H1 (cell line): Measurements from ENCODE around the gene B3GAT1. TPM values are rescaled to one million over a fixed set of nuclear protein-coding genes. Genes with fewer than 3 reads are reported as not detected.

Source experiments
- CTCF ChIA-PET: fragments of 300-600 bp; sonication (Branson Sonifier 250); formaldehyde crosslinking; loops from one replicate; lab custom pipeline; 2021; ENCODE audit not compliant: partially characterized antibody; lab: Charles Lee
- POLR2A ChIA-PET: fragments of 300-600 bp; sonication (Branson Sonifier 250); formaldehyde crosslinking; loops from one replicate; lab custom pipeline; 2021; ENCODE audit warnings: inconsistent platforms; ENCODE audit not compliant: partially characterized antibody; lab: Charles Lee
- DNase-seq, 2 experiments: peaks; one replicate each; pipeline versions ENCODE4 v3.0.0 to v3.0.0-alpha.2; 2010 to 2022; ENCODE audit warnings: low spot score in 2 of 2, low read depth in 1 of 2, mixed read lengths in 1 of 2
- FAIRE-seq: peaks from 2 replicates; lab custom pipeline; 2011; peaks lifted over from hg19 to GRCh38; lab: Jason Lieb, UNC
- H2AFZ ChIP-seq: 2 replicates; pipeline ENCODE4 v1.8.1; 2012; ENCODE audit warnings: low read length, inconsistent platforms
- H2AK5ac ChIP-seq: 2 replicates; pipeline ENCODE4 v1.6.1; 2013; ENCODE audit warnings: low read depth, low read length
- H2BK120ac ChIP-seq: replicated peaks from 2 replicates; pipeline ENCODE3; 2013; ENCODE audit warnings: low read depth, low read length, inconsistent platforms
- H2BK12ac ChIP-seq: 2 replicates; pipeline ENCODE4 v1.6.1; 2013; ENCODE audit warnings: low read depth, low read length
- H2BK15ac ChIP-seq: 2 replicates; pipeline ENCODE4 v1.6.1; 2013; ENCODE audit warnings: low read length
- H2BK20ac ChIP-seq: 2 replicates; pipeline ENCODE4 v1.6.1; 2013; ENCODE audit warnings: low read length
- H2BK5ac ChIP-seq: 2 replicates; pipeline ENCODE4 v1.6.1; 2013; ENCODE audit warnings: low read depth, low read length
- H3K14ac ChIP-seq: 2 replicates; pipeline ENCODE4 v1.6.1; 2013; ENCODE audit warnings: inconsistent platforms; ENCODE audit not compliant: insufficient read length
- H3K18ac ChIP-seq: 2 replicates; pipeline ENCODE4 v1.6.1; 2013; ENCODE audit warnings: low read length; ENCODE audit errors: extremely low read depth
- H3K23ac ChIP-seq: 2 replicates; pipeline ENCODE4 v1.6.1; 2013; ENCODE audit warnings: inconsistent platforms; ENCODE audit not compliant: insufficient read length
- H3K23me2 ChIP-seq: 2 replicates; pipeline ENCODE4 v1.6.1; 2013; ENCODE audit warnings: low read depth, low read length
- H3K27ac ChIP-seq: 2 replicates; pipeline ENCODE4 v1.6.1; 2011; ENCODE audit warnings: low read depth, low read length, inconsistent platforms
- H3K27me3 ChIP-seq, 4 experiments: replicated peaks in 1 of 4; 1 replicate in 1 of 4; 2 replicates in 3 of 4; pipeline versions ENCODE4 v1.6.1 to v1.8.1; 2011 to 2013; ENCODE audit warnings: low read length in 3 of 4, mild to moderate bottlenecking in 3 of 4, inconsistent platforms in 2 of 4, mixed read lengths in 2 of 4, moderate library complexity in 1 of 4; ENCODE audit not compliant: control insufficient read depth in 3 of 4, insufficient read depth in 3 of 4; ENCODE audit errors: extremely low read depth in 1 of 4
- H3K36me3 ChIP-seq, 4 experiments: 2 replicates each; pipeline versions ENCODE4 v1.6.1 to v1.8.1; 2011 to 2013; ENCODE audit warnings: mild to moderate bottlenecking in 4 of 4, low read length in 3 of 4, moderate library complexity in 2 of 4, control low read depth in 1 of 4, inconsistent platforms in 1 of 4; ENCODE audit not compliant: insufficient read depth in 4 of 4, control insufficient read depth in 2 of 4
- H3K4ac ChIP-seq: replicated peaks from 2 replicates; pipeline ENCODE3; 2013; ENCODE audit warnings: low read length, low read depth, mixed read lengths, inconsistent platforms; ENCODE audit not compliant: insufficient read length
- H3K4me1 ChIP-seq, 4 experiments: replicated peaks in 1 of 4; 1 replicate in 1 of 4; 2 replicates in 3 of 4; pipeline versions ENCODE4 v1.6.1 to v1.8.1; 2011 to 2013; ENCODE audit warnings: low read length in 3 of 4, inconsistent platforms in 2 of 4, mixed read lengths in 1 of 4; ENCODE audit not compliant: insufficient read depth in 4 of 4, control insufficient read depth in 3 of 4
- H3K4me2 ChIP-seq, 2 experiments: 2 replicates each; pipeline versions ENCODE4 v1.6.1 to v1.8.1; 2011 to 2013; ENCODE audit warnings: low read depth in 2 of 2, low read length in 2 of 2, control low read depth in 1 of 2, inconsistent platforms in 1 of 2, mild to moderate bottlenecking in 1 of 2; ENCODE audit not compliant: insufficient read depth in 1 of 2
- H3K4me3 ChIP-seq, 4 experiments: fragments of 200-600, 300-600 bp in 1 of 4; sonication (generic), shearing (Covaris generic), sonication (Bioruptor Twin) in 1 of 4; 2 replicates each; pipeline versions ENCODE4 v1.5.1 to v1.8.1; 2011 to 2016; ENCODE audit warnings: low read length in 4 of 4, low read depth in 3 of 4, control low read depth in 2 of 4, inconsistent platforms in 2 of 4, mild to moderate bottlenecking in 2 of 4, mixed read lengths in 1 of 4, moderate library complexity in 1 of 4; ENCODE audit not compliant: insufficient read depth in 2 of 4; ENCODE audit errors: extremely low read depth in 1 of 4
- H3K56ac ChIP-seq: replicated peaks from 2 replicates; pipeline ENCODE3; 2013; ENCODE audit warnings: low read depth, mild to moderate bottlenecking, mixed read lengths, low read length, inconsistent platforms; ENCODE audit not compliant: insufficient read length
- H3K79me1 ChIP-seq: 2 replicates; pipeline ENCODE4 v1.6.1; 2013; ENCODE audit warnings: low read depth, low read length, control low read depth
- H3K79me2 ChIP-seq, 2 experiments: 2 replicates each; pipeline versions ENCODE4 v1.6.1 to v1.8.1; 2012 to 2013; ENCODE audit warnings: low read length in 2 of 2, mild to moderate bottlenecking in 2 of 2, inconsistent platforms in 1 of 2; ENCODE audit not compliant: insufficient read depth in 2 of 2, control insufficient read depth in 1 of 2
- H3K9ac ChIP-seq, 4 experiments: replicated peaks in 1 of 4; 1 replicate in 1 of 4; 2 replicates in 3 of 4; pipeline versions ENCODE4 v1.6.1 to v1.8.1; 2011 to 2013; ENCODE audit warnings: low read depth in 3 of 4, low read length in 3 of 4, control low read depth in 2 of 4, mild to moderate bottlenecking in 2 of 4, moderate library complexity in 2 of 4, inconsistent platforms in 1 of 4; ENCODE audit errors: extremely low read depth in 1 of 4
- H3K9me3 ChIP-seq, 2 experiments: 2 replicates each; pipeline versions ENCODE4 v1.6.1 to v1.8.1; 2012 to 2013; ENCODE audit warnings: mild to moderate bottlenecking in 2 of 2, moderate library complexity in 2 of 2, control low read depth in 1 of 2, inconsistent platforms in 1 of 2, low read depth in 1 of 2, low read length in 1 of 2, mixed read lengths in 1 of 2; ENCODE audit not compliant: insufficient read depth in 2 of 2
- H4K20me1 ChIP-seq, 2 experiments: replicated peaks in 1 of 2; 2 replicates each; pipeline versions ENCODE3 to v1.8.1; 2011 to 2013; ENCODE audit warnings: inconsistent platforms in 2 of 2, low read length in 2 of 2, mild to moderate bottlenecking in 1 of 2; ENCODE audit not compliant: insufficient read depth in 2 of 2, control insufficient read depth in 1 of 2
- H4K5ac ChIP-seq: 2 replicates; pipeline ENCODE4 v1.6.1; 2013; ENCODE audit warnings: low read length, low read depth, mixed read lengths, inconsistent platforms; ENCODE audit not compliant: insufficient read length
- H4K8ac ChIP-seq: 2 replicates; pipeline ENCODE4 v1.8.0; 2013; ENCODE audit warnings: mild to moderate bottlenecking, moderate library complexity, low read length, inconsistent platforms; ENCODE audit not compliant: insufficient read depth; ENCODE audit errors: extremely low read depth
- H4K91ac ChIP-seq: replicated peaks from 2 replicates; pipeline ENCODE3; 2013; ENCODE audit warnings: low read length, mixed read lengths, inconsistent platforms; ENCODE audit not compliant: insufficient read length
- CTCF ChIP-seq, 3 experiments: IDR thresholded peaks; 1 replicate in 2 of 3; 2 replicates in 1 of 3; pipeline versions ENCODE4 v1.5.1 to v1.6.1; 2011; ENCODE audit warnings: low read length in 3 of 3, mild to moderate bottlenecking in 3 of 3, inconsistent platforms in 2 of 3, low read depth in 1 of 3, moderate library complexity in 1 of 3; ENCODE audit not compliant: insufficient read depth in 1 of 3; ENCODE audit errors: control extremely low read depth in 1 of 3
- E2F6 ChIP-seq: IDR thresholded peaks from 2 replicates; pipeline ENCODE4 v1.6.1; 2012; ENCODE audit warnings: inconsistent platforms
- EP300 ChIP-seq, 2 experiments: IDR thresholded peaks; 1 replicate in 1 of 2; 2 replicates in 1 of 2; pipeline ENCODE4 v1.6.1; 2011 to 2012; ENCODE audit warnings: low read depth in 2 of 2, low read length in 2 of 2, mild to moderate bottlenecking in 2 of 2, borderline replicate concordance in 1 of 2, inconsistent platforms in 1 of 2, moderate library complexity in 1 of 2
- GABPA ChIP-seq: IDR thresholded peaks from 2 replicates; pipeline ENCODE4 v1.6.1; 2011; ENCODE audit warnings: mild to moderate bottlenecking, low read length, moderate library complexity, borderline replicate concordance; ENCODE audit not compliant: insufficient read depth
- HDAC6 ChIP-seq: IDR thresholded peaks from one replicate; pipeline ENCODE4 v1.7.1; 2012; ENCODE audit warnings: low read depth, mild to moderate bottlenecking, inconsistent platforms, low read length, moderate library complexity
- KDM1A ChIP-seq: fragments of 200-600, 300-600 bp; sonication (generic); IDR thresholded peaks from 2 replicates; pipeline ENCODE4 v1.7.1; 2016; ENCODE audit warnings: mild to moderate bottlenecking, low read length, borderline replicate concordance
- RFX5 ChIP-seq: IDR thresholded peaks from 2 replicates; pipeline ENCODE4 v1.6.1; 2011; ENCODE audit warnings: low read depth, low read length, improper control_type of control experiment, borderline replicate concordance
- SIX5 ChIP-seq: IDR thresholded peaks from 2 replicates; pipeline ENCODE4 v1.6.1; 2011; ENCODE audit warnings: mild to moderate bottlenecking, low read depth, low read length
- SP1 ChIP-seq: IDR thresholded peaks from 2 replicates; pipeline ENCODE4 v1.6.1; 2011; ENCODE audit warnings: low read depth, low read length
- SP4 ChIP-seq: IDR thresholded peaks from 2 replicates; pipeline ENCODE4 v1.6.1; 2012; ENCODE audit warnings: low read length, inconsistent platforms
- TBP ChIP-seq: IDR thresholded peaks from 2 replicates; pipeline ENCODE4 v1.6.1; 2011; ENCODE audit warnings: low read depth, low read length, improper control_type of control experiment
- WGBS, 2 experiments: shearing (Covaris generic) in 1 of 2; methylation state at CpG; one replicate each; pipeline versions ENCODE4 v1.1.6 to v1.1.7; 2013 to 2015; ENCODE audit warnings: low lambda C conversion rate in 2 of 2, mixed read lengths in 2 of 2, inconsistent platforms in 1 of 2, low coverage in 1 of 2, missing lambda C conversion rate in 1 of 2; ENCODE audit not compliant: insufficient replicate concordance in 2 of 2, insufficient coverage in 1 of 2, insufficient read length in 1 of 2; ENCODE audit errors: extremely low coverage in 1 of 2, missing lambda C conversion rate in 1 of 2; 5-methylcytosine and 5-hydroxymethylcytosine counted together
- polyA plus RNA-seq, 7 experiments: library from polyadenylated mRNA; depleted of rRNA in 3 of 7; stranded (reverse) in 5 of 7; unstranded in 2 of 7; fragments of >200 nt in 5 of 7; fragments of 200-250 nt in 2 of 7; gene quantifications; 1 replicate in 5 of 7; 2 replicates in 1 of 7; 4 replicates in 1 of 7; pipeline versions ENCODE4 v1.2.1 to v1.2.3, GENCODE V29; 2011 to 2013; ENCODE audit warnings: missing spikeins in 2 of 7, mixed read lengths in 2 of 7
- total RNA-seq: library from RNA; stranded (reverse); fragmentation: NEBNext Ultra II Directional; extraction: Animal tissue kit (Norgen Biotek cat#: 25700); gene quantifications from 2 replicates; pipeline ENCODE4 v1.2.1, GENCODE V29; 2021

B3GAT1 gene
- total and polyA plus RNA-seq, 2 of the 8 experiments (the other 6 are each of a cell fraction or from before 2014, with no cell fraction given) = 19.7 to 32.4 TPM

DNA sequence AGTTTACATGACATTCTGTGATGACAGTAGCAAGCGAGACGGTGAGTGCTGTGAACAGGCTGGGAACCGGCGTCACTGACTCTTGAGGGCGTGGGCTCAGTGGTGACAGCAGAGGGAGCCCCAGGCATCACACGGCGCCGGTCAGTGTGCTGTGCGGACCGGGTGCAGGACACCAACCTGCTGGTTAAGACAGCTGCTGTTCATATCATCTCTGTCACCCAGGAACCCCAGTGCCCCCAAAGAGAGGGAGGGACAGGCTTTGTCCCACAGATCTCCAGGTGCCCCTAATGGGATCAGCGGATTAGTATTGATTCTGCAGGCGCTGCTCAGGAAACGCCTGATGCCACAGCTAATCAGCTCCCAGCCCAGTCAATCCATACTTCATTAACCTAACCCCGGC, 18.4 kb downstream of the B3GAT1 start:
- Histone ChIP-seq H3K27ac (no peak overlapping the region), H2BK5ac (no peak overlapping the region), H3K23me2 (0 out of 2 replicates have a peak, but pooled peaks cover 2% of the 10 kb centered on the region), H2AK5ac (no peak overlapping the region), H4K5ac (no peak overlapping the region), H3K9me3 (no peaks in the 10 kb centered on the region), H3K4me1 (peaks cover 0 to 3% (median 0%) of the 10 kb centered on the region in 4 experiments; a peak in 1 of 7 replicates), H4K91ac (no peak overlapping the region), H3K79me2 (peaks cover 0 to 12% of the 10 kb centered on the region in 2 experiments; a peak in 1 of 4 replicates), H2BK15ac (no peak overlapping the region), H3K18ac (no peak overlapping the region), H2BK20ac (no peak overlapping the region), H3K14ac (no peak overlapping the region), H2BK12ac (no peak overlapping the region), H4K20me1 (peaks cover 10 to 20% of the 10 kb centered on the region in 2 experiments), H3K4me2 (no peak overlapping the region), H3K79me1 (peaks cover 2% of the 10 kb centered on the region; the same call in 1 of the 2 replicates), H3K4me3 (no peak overlapping the region), H3K23ac (no peak overlapping the region), H3K4ac (no peak overlapping the region), H2AFZ (no peak overlapping the region), H3K56ac (no peak overlapping the region), H3K36me3 (no peaks in the 10 kb centered on the region; a peak in 1 of 8 replicates), H3K9ac (no peak overlapping the region), H3K27me3 (no peaks in the 10 kb centered on the region), H2BK120ac (no peak overlapping the region), H4K8ac (no peak overlapping the region)
- DNase-seq (no peak), FAIRE-seq (no peak)
- WGBS, 2 experiments = 82% methylated on average over 13 of the region's 14 CpGs; no CpG with 5 or more reads in 1 of the 2 experiments
- CTCF ChIA-PET = interaction anchor here (0.6 to 4.8 kb wide), 13 partner anchors 13 to 285 kb away, joined by 3 to 17 read pairs (median 3); no protein-coding TSS in a partner anchor
- POLR2A ChIA-PET = no interaction called here
- TF ChIP-seq GABPA (no peak), EP300 (IDR thresholded peaks at IDR 0.05; ENCODE audit: borderline replicate concordance in 1 of 2, low read depth in 2 of 2, low read length in 2 of 2) (no peak), KDM1A (no peak), E2F6 (no peak), SIX5 (no peak), RFX5 (no peak), SP4 (no peak), SP1 (no peak), TBP (no peak), CTCF (IDR thresholded peaks at IDR 0.05; ENCODE audit: control extremely low read depth in 1 of 3, insufficient read depth in 1 of 3, low read depth in 1 of 3, low read length in 3 of 3) (peak; percentile 48 to 71 (median 64)), HDAC6 (no peak)
